ENCODE measurements around the gene KREMEN1. TPM values are rescaled to one million over a fixed set of nuclear protein-coding genes. Genes with fewer than 3 reads are reported as not detected.
"Not testable (repeated sequence)": the region's sequence is repeated elsewhere in the genome, so short reads cannot be mapped to it uniquely, and the experiment has no call there.

KREMEN1 gene
- total and polyA plus RNA-seq, 5 donors = 37.2 to 73.0 (median 67.2) TPM

DNA sequence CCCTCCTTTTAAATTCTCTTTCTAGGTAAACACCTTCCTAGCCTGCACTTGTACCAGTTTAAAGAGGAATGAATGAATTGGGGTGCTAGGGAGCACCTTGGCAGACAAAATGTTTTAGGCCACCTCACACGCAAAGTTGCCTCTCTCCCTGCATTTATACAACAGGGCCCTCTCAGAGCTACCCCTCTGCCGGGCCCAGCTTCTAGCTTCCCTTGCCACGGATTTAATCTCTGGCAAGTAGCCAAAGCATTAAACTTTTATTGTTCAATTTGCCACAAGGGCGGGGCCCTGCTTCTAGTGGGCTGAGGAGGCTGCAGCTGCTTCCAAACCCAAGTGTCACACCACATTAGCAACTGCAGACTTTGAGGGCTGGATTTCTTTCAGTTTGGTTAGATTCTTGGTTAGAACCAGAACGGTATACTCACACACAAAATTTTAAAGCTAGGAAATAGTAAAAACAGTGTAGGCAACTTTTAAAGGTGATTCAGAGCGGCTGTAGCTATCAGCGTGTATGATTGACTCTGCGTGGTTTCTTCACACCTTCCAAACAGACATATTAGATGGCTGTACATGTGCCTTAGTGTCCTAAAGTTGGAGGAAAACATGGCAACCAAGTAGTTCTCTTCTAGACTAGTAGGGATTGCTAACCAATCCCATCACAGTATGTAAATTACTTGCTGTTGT is 6.5 kb downstream of the KREMEN1 start:
- peak overlapping the region; percentile 8 for H3K27ac ChIP-seq (ENCODE audit: low read length)
- H3K4me1 ChIP-seq (ENCODE audit: control insufficient read depth, insufficient read depth, low read length) = peaks cover 15% of the 10 kb centered on the region
- 70% methylated on average over 8 of the region's 8 CpGs for WGBS
- H3K27me3 ChIP-seq (ENCODE audit: control insufficient read depth, insufficient read depth) = no peaks in the 10 kb centered on the region
- ATAC-seq (no peak), DNase-seq (no peak)
- no peaks in the 10 kb centered on the region for H3K9me3 ChIP-seq (ENCODE audit: control insufficient read depth, low read length)
- no peak overlapping the region for H3K4me3 ChIP-seq (ENCODE audit: low read length)
- intact Hi-C loops (cut with DNase I) = loop anchor here in 2 of 4 donors (10.0 kb wide), 2 partner anchors 65 to 75 kb away; no protein-coding TSS in a partner anchor

DNA sequence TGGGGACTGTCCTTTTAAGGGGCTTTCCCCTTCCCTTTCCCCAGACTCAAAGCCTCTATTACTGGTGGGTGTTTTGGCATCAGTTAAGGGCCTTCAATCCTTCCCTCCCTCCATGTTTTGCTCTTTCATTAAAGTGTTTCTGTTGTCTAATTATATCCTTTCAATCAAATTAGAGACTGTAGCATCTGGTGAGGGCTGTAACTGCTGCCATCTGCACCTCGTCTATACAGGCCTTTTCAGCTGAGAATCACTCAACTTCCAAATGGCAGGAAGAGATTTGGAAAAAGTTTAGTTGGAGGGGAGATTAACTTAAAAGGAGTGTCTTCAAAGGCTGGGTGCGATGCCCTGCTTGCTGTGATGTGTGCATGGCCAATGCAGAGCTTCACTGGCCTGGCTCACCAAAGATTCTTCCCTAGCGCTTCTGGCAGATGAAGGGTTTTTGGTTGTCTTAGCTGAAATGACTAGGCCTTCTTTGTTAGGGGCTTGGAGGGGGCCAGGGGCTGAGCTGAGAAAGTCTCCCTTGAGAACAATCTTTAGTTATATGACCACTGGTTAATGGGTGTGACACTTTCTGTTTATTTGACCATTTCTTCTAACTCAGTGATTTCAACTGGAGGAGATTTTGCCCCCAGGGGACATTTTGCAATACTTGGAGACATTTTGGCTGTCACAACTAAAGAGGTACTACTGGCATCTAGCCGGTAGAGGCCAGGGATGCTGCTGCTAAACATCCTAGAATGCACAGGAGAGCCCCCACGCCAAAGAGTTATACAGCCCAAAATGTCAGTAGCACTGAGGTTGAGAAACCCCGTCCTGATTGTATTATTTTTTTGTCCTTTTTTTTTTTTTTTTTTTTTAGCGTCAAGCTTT is 7.5 kb downstream of the KREMEN1 start:
- 68% methylated on average over 7 of the region's 7 CpGs for WGBS
- peaks cover 13% of the 10 kb centered on the region for H3K4me1 ChIP-seq (ENCODE audit: control insufficient read depth, insufficient read depth, low read length)
- no peaks in the 10 kb centered on the region for H3K27me3 ChIP-seq (ENCODE audit: control insufficient read depth, insufficient read depth)
- DNase-seq = peak; percentile 54 to 62 (median 58)
- no peak overlapping the region for H3K4me3 ChIP-seq (ENCODE audit: low read length)
- ATAC-seq = peak; percentile 39 to 48
- intact Hi-C loops (cut with DNase I) = no loop called here
- no peaks in the 10 kb centered on the region for H3K9me3 ChIP-seq (ENCODE audit: control insufficient read depth, low read length)
- peak overlapping the region; percentile 67 for H3K27ac ChIP-seq (ENCODE audit: low read length)

- H3K9me3 ChIP-seq (ENCODE audit: control insufficient read depth, low read length) = no peaks in the 10 kb centered on the region
- H3K4me1 ChIP-seq (ENCODE audit: control insufficient read depth, insufficient read depth, low read length) = peaks cover 13% of the 10 kb centered on the region
- ATAC-seq = peak; percentile 51 to 64
- H3K4me3 ChIP-seq (ENCODE audit: low read length) = no peak overlapping the region
- no peak for DNase-seq
- 42% methylated on average over 3 of the region's 3 CpGs for WGBS
- intact Hi-C loops (cut with DNase I) = no loop called here
- H3K27me3 ChIP-seq (ENCODE audit: control insufficient read depth, insufficient read depth) = no peaks in the 10 kb centered on the region
- H3K27ac ChIP-seq (ENCODE audit: low read length) = peak overlapping the region; percentile 27
Observed at GRCh38 chr22:29081517-29082236, 8.8 kb downstream of the KREMEN1 start.

GRCh38 chr22:29082826-29083545 is 10.2 kb downstream of the KREMEN1 start:
- intact Hi-C loops (cut with DNase I) = no loop called here
- 91% methylated on average over 7 of the region's 7 CpGs for WGBS
- peaks cover 13% of the 10 kb centered on the region for H3K4me1 ChIP-seq (ENCODE audit: control insufficient read depth, insufficient read depth, low read length)

GRCh38 chr22:29083576-29083932 is 10.7 kb downstream of the KREMEN1 start:
- ATAC-seq; H3K9me3 ChIP-seq (ENCODE audit: control insufficient read depth, low read length); H3K27ac ChIP-seq (ENCODE audit: low read length); DNase-seq; intact Hi-C loops (cut with DNase I); H3K27me3 ChIP-seq (ENCODE audit: control insufficient read depth, insufficient read depth); H3K4me3 ChIP-seq (ENCODE audit: low read length): not testable (repeated sequence)
- 98% methylated on average over 7 of the region's 7 CpGs for WGBS
- peaks cover 13% of the 10 kb centered on the region for H3K4me1 ChIP-seq (ENCODE audit: control insufficient read depth, insufficient read depth, low read length)

More at GRCh38 chr22:29082826-29083545, 10.2 kb downstream of the KREMEN1 start:
- no peak for ATAC-seq
- no peaks in the 10 kb centered on the region for H3K9me3 ChIP-seq (ENCODE audit: control insufficient read depth, low read length)
- no peak overlapping the region for H3K4me3 ChIP-seq (ENCODE audit: low read length)
- H3K27ac ChIP-seq (ENCODE audit: low read length) = no peak overlapping the region
- DNase-seq = no peak
- H3K27me3 ChIP-seq (ENCODE audit: control insufficient read depth, insufficient read depth) = no peaks in the 10 kb centered on the region

GRCh38 chr22:29083933-29084591 is 11.2 kb downstream of the KREMEN1 start:
- H3K27me3 ChIP-seq (ENCODE audit: control insufficient read depth, insufficient read depth) = no peaks in the 10 kb centered on the region
- DNase-seq (no peak), ATAC-seq (no peak)
- intact Hi-C loops (cut with DNase I) = no loop called here
- peaks cover 13% of the 10 kb centered on the region for H3K4me1 ChIP-seq (ENCODE audit: control insufficient read depth, insufficient read depth, low read length)
- no peaks in the 10 kb centered on the region for H3K9me3 ChIP-seq (ENCODE audit: control insufficient read depth, low read length)
- 57% methylated on average over 5 of the region's 5 CpGs for WGBS
- no peak overlapping the region for H3K4me3 ChIP-seq (ENCODE audit: low read length)
- no peak overlapping the region for H3K27ac ChIP-seq (ENCODE audit: low read length)

- 88% methylated on average over 2 of the region's 2 CpGs for WGBS
- H3K4me3 ChIP-seq (ENCODE audit: low read length) = no peak overlapping the region
- no peak overlapping the region for H3K27ac ChIP-seq (ENCODE audit: low read length)
- H3K4me1 ChIP-seq (ENCODE audit: control insufficient read depth, insufficient read depth, low read length) = peaks cover 3% of the 10 kb centered on the region
- H3K27me3 ChIP-seq (ENCODE audit: control insufficient read depth, insufficient read depth) = no peaks in the 10 kb centered on the region
- DNase-seq (no peak), ATAC-seq (no peak)
- intact Hi-C loops (cut with DNase I) = no loop called here
- H3K9me3 ChIP-seq (ENCODE audit: control insufficient read depth, low read length) = no peaks in the 10 kb centered on the region
Observed at GRCh38 chr22:29087012-29087411, 14.2 kb downstream of the KREMEN1 start.

DNA sequence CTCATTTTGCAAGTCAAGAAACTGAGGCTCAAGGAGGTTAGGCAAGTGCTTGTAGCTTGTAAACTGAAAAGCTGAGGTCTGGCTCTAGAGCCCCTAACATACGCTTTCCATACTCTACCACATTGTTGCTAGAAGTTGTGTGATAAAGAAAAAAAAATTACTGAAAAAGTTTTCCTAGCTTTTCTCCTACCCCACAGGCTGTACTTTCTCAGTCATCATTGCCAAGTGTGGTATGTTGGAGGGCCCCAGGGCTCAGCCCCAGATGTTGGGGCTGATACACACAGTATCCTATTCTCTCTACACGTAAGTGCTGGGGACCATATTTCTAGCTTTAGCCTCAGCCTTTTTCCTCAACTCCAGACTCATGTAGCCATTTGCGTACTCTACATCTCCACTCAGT is 16.0 kb downstream of the KREMEN1 start:
- ATAC-seq = no peak
- intact Hi-C loops (cut with DNase I) = no loop called here
- peaks cover 5% of the 10 kb centered on the region for H3K4me1 ChIP-seq (ENCODE audit: control insufficient read depth, insufficient read depth, low read length)
- no peaks in the 10 kb centered on the region for H3K9me3 ChIP-seq (ENCODE audit: control insufficient read depth, low read length)
- no peak overlapping the region for H3K27ac ChIP-seq (ENCODE audit: low read length)
- DNase-seq = no peak
- 95% methylated on average over 3 of the region's 3 CpGs for WGBS
- no peaks in the 10 kb centered on the region for H3K27me3 ChIP-seq (ENCODE audit: control insufficient read depth, insufficient read depth)
- no peak overlapping the region for H3K4me3 ChIP-seq (ENCODE audit: low read length)

DNA sequence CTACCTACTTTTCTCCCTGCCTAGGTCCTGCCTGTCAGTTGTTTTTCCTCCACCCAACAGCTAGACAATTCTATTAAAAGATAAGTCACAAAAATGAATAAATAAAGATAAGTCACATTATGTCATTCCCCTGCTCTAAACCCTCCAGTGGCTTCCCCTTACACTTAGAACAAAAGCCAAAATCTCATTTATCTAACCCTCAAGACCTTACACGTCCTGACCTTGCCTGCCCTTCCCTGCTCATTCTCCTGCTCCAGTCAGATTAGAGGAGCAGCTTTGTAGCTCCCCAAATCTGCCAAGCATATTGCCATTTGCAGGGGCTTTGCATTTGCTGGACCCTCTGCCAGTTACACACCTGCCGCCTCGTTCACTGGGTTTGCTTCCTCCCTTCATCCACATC is 16.7 kb downstream of the KREMEN1 start:
- intact Hi-C loops (cut with DNase I) = no loop called here
- DNase-seq (no peak), ATAC-seq (no peak)
- Histone ChIP-seq H3K4me3 (ENCODE audit: low read length) (no peak overlapping the region), H3K4me1 (ENCODE audit: control insufficient read depth, insufficient read depth, low read length) (peaks cover 5% of the 10 kb centered on the region), H3K27ac (ENCODE audit: low read length) (no peak overlapping the region), H3K9me3 (ENCODE audit: control insufficient read depth, low read length) (no peaks in the 10 kb centered on the region), H3K27me3 (ENCODE audit: control insufficient read depth, insufficient read depth) (no peaks in the 10 kb centered on the region)
- 60% methylated on average over 3 of the region's 3 CpGs for WGBS

- Histone ChIP-seq H3K9me3 (ENCODE audit: control insufficient read depth, low read length) (no peaks in the 10 kb centered on the region), H3K4me1 (ENCODE audit: control insufficient read depth, insufficient read depth, low read length) (peaks cover 5% of the 10 kb centered on the region), H3K27ac (ENCODE audit: low read length) (no peak overlapping the region), H3K27me3 (ENCODE audit: control insufficient read depth, insufficient read depth) (no peaks in the 10 kb centered on the region), H3K4me3 (ENCODE audit: low read length) (no peak overlapping the region)
- ATAC-seq (no peak), DNase-seq (no peak)
- intact Hi-C loops (cut with DNase I) = no loop called here
- 67% methylated on average over 3 of the region's 3 CpGs for WGBS
Observed at GRCh38 chr22:29090039-29090438, 17.2 kb downstream of the KREMEN1 start.
